GM12874 (cell line): ENCODE data around the gene WBP4.

ENCODE experiments used
- TF ChIP-seq, protein P1 (sequence below): IDR thresholded peaks from 2 replicates; pipeline ENCODE4 v1.5.1; 2011; ENCODE audit warnings: low read depth, mild to moderate bottlenecking, control low read depth, low read length, moderate library complexity; ENCODE audit not compliant: insufficient read depth

WBP4 gene

DNA sequence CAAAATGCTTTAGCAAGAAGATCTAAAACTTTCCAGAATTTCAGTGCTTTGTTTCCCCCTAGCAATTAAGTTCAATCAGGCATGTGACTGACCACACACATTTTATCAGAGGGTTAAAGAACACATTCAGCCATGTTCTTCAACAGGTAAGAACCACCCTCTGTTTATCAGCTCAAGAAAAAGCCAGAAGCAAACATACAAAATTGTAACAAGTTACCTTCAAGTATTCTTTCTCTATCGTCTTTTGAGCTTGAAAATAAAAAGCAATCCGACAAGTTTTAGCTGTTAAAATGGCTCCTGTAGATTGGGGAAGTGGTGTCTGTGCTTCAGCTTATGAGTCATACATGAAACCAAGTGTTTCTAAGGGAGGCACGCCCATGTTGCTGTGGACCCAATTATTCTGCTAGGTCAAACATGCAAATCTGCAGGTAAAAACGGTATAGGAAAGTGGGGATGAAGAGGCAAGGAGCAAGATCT lies 42.3 kb upstream of the WBP4 start, which contains the start of gene ELF1:
Gene ELF1, minus strand, starts transcription at position 306 of the 477 bp plus-strand sequence. CDS start 37,262 bp downstream, outside the sequence.
- TF ChIP-seq, protein P1, sequence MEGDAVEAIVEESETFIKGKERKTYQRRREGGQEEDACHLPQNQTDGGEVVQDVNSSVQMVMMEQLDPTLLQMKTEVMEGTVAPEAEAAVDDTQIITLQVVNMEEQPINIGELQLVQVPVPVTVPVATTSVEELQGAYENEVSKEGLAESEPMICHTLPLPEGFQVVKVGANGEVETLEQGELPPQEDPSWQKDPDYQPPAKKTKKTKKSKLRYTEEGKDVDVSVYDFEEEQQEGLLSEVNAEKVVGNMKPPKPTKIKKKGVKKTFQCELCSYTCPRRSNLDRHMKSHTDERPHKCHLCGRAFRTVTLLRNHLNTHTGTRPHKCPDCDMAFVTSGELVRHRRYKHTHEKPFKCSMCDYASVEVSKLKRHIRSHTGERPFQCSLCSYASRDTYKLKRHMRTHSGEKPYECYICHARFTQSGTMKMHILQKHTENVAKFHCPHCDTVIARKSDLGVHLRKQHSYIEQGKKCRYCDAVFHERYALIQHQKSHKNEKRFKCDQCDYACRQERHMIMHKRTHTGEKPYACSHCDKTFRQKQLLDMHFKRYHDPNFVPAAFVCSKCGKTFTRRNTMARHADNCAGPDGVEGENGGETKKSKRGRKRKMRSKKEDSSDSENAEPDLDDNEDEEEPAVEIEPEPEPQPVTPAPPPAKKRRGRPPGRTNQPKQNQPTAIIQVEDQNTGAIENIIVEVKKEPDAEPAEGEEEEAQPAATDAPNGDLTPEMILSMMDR, result no peak

DNA sequence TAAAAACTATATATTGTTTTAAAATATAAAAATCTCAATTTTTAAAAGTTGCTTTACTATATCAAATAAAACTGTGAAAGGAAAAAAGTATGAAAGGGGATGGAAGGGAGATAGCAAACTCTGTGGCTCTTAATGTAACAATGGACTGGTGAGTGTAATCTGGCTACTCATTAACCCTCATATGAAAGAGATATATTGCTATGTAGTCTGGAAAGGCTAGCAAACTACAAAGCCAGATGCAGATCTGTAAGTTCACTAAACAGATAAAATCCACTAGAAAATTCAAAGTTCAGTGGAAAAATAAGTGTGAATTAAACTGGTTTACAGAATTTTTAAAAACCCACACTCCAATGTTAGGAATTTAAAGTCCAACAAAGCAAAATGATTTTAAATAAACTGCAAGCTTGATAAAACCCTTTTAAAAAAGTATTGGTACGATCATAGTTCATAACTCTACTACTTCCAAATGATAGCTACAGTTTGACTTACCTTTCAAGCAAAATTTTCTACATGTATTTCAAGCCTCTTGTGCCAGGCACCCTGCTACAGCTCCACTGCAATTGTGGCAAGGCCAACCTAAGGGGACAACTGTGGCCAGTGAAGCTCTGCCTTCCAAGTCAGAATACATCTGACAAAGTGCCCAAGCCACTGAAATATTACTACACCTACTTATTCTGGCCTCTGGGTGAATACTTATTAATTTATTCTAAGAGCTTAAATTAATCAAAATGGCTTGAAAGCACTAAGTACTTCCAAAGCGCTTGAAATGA lies 41.5 kb upstream of the WBP4 start:
- TF ChIP-seq, protein P1, result no peak

DNA sequence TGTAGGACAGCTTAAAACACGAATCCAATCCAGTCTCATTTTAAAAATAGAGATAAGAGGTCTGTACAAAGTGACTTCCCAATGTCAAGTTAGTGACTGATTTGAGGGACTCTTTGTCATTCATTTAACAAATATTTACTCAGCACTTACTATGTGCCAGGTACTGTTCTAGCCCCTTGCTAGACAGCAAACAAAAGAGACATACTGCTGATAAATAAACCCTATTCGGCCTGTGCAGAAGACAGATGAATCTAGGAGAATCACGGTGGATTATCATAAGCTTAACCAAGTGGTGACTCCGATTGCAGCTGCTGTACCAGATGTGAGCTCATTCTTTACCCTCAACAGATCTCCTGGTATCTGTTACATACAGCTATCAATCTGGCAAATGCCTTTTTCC lies 35.8 kb upstream of the WBP4 start:
- TF ChIP-seq, protein P1, result no peak

DNA sequence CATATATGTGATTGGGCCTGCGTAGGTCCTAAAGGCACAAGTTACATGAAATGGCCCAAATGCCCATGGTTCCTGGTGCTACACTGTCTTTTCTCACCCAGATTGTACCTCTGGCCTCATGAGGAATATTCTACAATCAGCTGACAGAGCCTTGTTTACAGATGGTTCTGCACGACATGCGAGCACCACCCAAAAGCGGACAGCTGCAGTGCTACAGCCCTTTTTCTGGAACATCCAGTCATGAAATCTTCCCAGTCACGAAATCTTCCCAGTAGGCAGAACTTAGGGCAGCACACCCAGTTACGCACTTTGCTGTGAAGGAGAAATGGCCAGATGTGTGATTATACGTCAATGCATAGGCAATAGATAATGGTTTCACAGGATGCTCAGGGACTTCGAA lies 34.5 kb upstream of the WBP4 start:
- TF ChIP-seq, protein P1, result no peak

DNA sequence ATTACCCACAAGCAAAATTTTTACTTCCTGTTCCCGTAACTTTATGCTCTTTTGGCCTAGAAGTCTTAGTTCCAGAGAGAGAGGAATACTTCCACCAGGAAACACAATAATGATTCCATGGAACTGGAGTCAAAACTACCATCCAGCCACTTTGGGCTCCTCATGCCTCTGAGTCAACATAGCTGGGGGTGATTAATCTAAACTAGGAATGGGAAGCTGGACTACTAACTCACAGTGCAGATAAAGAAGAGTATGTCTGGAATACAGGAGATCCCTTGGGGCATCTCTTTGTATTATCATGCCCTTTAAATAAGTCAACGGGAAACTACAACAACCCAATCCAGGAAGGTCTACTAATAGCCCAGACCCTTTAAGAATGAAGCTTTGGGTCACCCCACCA lies 33.3 kb upstream of the WBP4 start:
- TF ChIP-seq, protein P1, result no peak

DNA sequence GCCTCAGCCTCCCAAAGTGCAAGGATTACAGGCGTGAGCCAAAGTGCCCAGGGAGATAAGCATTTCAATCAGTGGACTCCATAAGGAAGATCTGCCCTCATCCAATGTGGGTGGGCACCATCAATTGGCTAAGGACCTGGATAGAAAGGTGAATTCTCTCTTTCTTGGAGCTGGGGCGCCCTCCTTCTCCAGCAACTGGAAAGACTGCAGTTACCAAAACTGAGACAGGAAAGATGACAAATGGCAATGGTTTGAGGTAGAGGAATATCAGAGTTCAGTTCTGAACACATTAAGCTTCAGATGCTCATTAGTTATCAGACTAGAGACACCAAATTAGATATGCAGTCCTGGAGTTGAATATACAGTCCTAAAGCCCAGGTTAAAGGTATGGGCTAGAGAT lies 31.7 kb upstream of the WBP4 start:
- TF ChIP-seq, protein P1, result no peak

DNA sequence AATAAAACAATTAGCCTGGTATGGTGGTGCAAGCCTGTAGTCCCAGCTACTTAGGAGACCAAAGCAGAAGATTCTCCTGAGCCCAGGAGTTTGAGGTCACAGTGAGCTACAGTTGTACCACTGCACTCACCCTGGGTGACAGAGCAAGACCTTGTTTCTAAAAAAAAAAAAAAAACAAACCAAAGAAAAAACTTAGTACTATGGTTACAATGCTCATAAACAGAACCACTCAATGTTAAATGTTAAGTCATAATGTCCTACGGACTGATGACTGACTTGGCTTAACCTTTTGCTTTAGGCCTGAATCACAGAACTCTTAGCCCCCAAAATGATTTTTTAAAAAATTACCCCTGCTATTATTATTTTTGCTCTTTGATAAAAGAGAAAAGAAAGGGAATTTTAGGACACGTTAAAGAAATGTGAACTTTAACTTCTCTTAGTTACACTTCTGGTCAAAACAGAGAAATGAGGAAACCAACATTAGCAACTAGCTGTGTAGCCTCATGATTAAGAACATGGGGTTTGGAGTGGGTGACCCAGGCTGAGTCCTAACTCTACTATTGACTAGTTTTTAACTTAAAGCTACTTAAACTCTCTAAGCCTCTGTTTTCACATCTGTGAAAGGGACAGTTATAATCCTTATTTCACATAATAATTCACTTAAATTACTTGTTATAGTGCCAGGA lies 28.5 kb upstream of the WBP4 start:
- TF ChIP-seq, protein P1, result no peak
